HepG2 (cell line): Measurements from ENCODE around the gene CPED1. TPM values are rescaled to one million over a fixed set of nuclear protein-coding genes. Genes with fewer than 3 reads are reported as not detected.

Experiments used
- ATAC-seq: fragments of 200-7000 bp; cut with Tn5 transposase; 3 replicates; pipeline ENCODE4 v1.9.1; 2020; ENCODE audit warnings: mild to moderate bottlenecking, moderate library complexity
- BruUV-seq: library from RNA; stranded (reverse); fragments of 400-500 nt; replicated peaks from 2 replicates; lab custom pipeline; 2021; lab: Mats Ljungman, UMichigan
- CTCF ChIA-PET: fragments of 300-600 bp; formaldehyde crosslinking; extraction: SDS; loops from one replicate; lab custom pipeline; 2021; ENCODE audit warnings: low total read pairs, inconsistent platforms, low intra/inter-chr PET ratio; lab: Yijun Ruan, JAX
- POLR2A ChIA-PET: fragments of 350-600 bp; sonication (Branson Sonifier 250); formaldehyde crosslinking; loops from one replicate; lab custom pipeline; 2020; ENCODE audit warnings: antibody characterized with exemption, inconsistent platforms; lab: Yijun Ruan, JAX
- DNase-seq: peaks from one replicate; pipeline ENCODE4 v3.0.0-alpha.2; 2015; ENCODE audit warnings: low spot score
- FAIRE-seq: peaks from 3 replicates; lab custom pipeline; 2011; peaks lifted over from hg19 to GRCh38; lab: Jason Lieb, UNC
- H2AFZ ChIP-seq: one replicate; pipeline ENCODE4 v1.6.1; 2011; ENCODE audit warnings: low read length, inconsistent platforms
- H3K27ac ChIP-seq: fragments of 300-600 bp; 3 replicates; pipeline ENCODE4 v1.8.0; 2011; ENCODE audit warnings: mixed run types, mild to moderate bottlenecking, mixed read lengths, low read length, inconsistent platforms; ENCODE audit not compliant: insufficient read depth; ENCODE audit errors: extremely low read length
- H3K27me3 ChIP-seq, 2 experiments: fragments of 200-600 bp in 1 of 2; 2 replicates in 1 of 2; 3 replicates in 1 of 2; pipeline versions ENCODE4 v1.6.0 to v1.8.0; 2011; ENCODE audit warnings: low read length in 2 of 2, mild to moderate bottlenecking in 2 of 2, moderate library complexity in 2 of 2, inconsistent platforms in 1 of 2; ENCODE audit not compliant: insufficient read depth in 2 of 2, control insufficient read depth in 1 of 2
- H3K36me3 ChIP-seq, 2 experiments: fragments of 200-600 bp in 1 of 2; replicated peaks in 1 of 2; 2 replicates in 1 of 2; 3 replicates in 1 of 2; pipeline versions ENCODE4 v1.5.1 to v1.8.0; 2011; ENCODE audit warnings: low read length in 2 of 2, inconsistent platforms in 1 of 2; ENCODE audit not compliant: insufficient read depth in 2 of 2, control insufficient read depth in 1 of 2
- H3K4me1 ChIP-seq: 2 replicates; pipeline ENCODE4 v1.5.1; 2012; ENCODE audit warnings: low read length, inconsistent platforms; ENCODE audit not compliant: insufficient read depth
- H3K4me2 ChIP-seq: 2 replicates; pipeline ENCODE4 v1.6.0; 2011; ENCODE audit warnings: low read depth, low read length, inconsistent platforms
- H3K4me3 ChIP-seq, 3 experiments: fragments of 200-600 bp in 1 of 3; sonication (generic), shearing (Covaris generic) in 1 of 3; replicated peaks in 1 of 3; 2 replicates each; pipeline ENCODE4 v1.5.1; 2011 to 2016; ENCODE audit warnings: low read length in 3 of 3, inconsistent platforms in 2 of 3, low read depth in 2 of 3, mild to moderate bottlenecking in 2 of 3, control low read depth in 1 of 3, mixed read lengths in 1 of 3; ENCODE audit not compliant: insufficient read depth in 1 of 3
- H3K79me2 ChIP-seq: one replicate; pipeline ENCODE4 v1.6.1; 2011; ENCODE audit warnings: low read length, inconsistent platforms; ENCODE audit not compliant: insufficient read depth
- H3K9ac ChIP-seq: 2 replicates; pipeline ENCODE4 v1.6.0; 2011; ENCODE audit warnings: mild to moderate bottlenecking, low read depth, low read length, inconsistent platforms; ENCODE audit not compliant: insufficient read depth
- H3K9me3 ChIP-seq: 2 replicates; pipeline ENCODE4 v1.5.1; 2012; ENCODE audit warnings: mild to moderate bottlenecking, low read length
- H4K20me1 ChIP-seq: 2 replicates; pipeline ENCODE4 v1.6.0; 2011; ENCODE audit warnings: inconsistent platforms, mild to moderate bottlenecking, low read length, moderate library complexity; ENCODE audit not compliant: insufficient read depth
- DPF2 ChIP-seq: sonication (generic); formaldehyde crosslinking; IDR thresholded peaks from 2 replicates; pipeline ENCODE4 v1.4.0; 2020; ENCODE audit warnings: mild to moderate bottlenecking, low read depth, missing genetic modification reagents, borderline replicate concordance
- PTBP1 ChIP-seq: fragments of 200-400 bp; formaldehyde crosslinking; IDR thresholded peaks from 2 replicates; pipeline ENCODE4 v1.6.1; 2018; ENCODE audit warnings: low read length, low read depth; ENCODE audit not compliant: poor library complexity, severe bottlenecking
- RXRA ChIP-seq: sonication (generic); formaldehyde crosslinking; IDR thresholded peaks from 2 replicates; pipeline ENCODE4 v1.5.1; 2020; ENCODE audit warnings: missing genetic modification reagents
- ZNF256 ChIP-seq: sonication (generic); formaldehyde crosslinking; conservative IDR thresholded peaks from 2 replicates; pipeline ENCODE4 v1.4.0; 2020; ENCODE audit warnings: missing genetic modification reagents
- WGBS: methylation state at CpG from one replicate; pipeline ENCODE4 v1.1.6; 2017; ENCODE audit warnings: low lambda C conversion rate; 5-methylcytosine and 5-hydroxymethylcytosine counted together
- in situ Hi-C: cut with HindIII; loops from 2 replicates; pipeline ENCODE4 v1.10.0; 2017; ENCODE audit warnings: low pct_unique_long_range_greater_than_20kb; ENCODE audit not compliant: extremely low pct_ligation_motif_present
- intact Hi-C: fragments of 100-400 bp; cut with micrococcal nuclease; formaldehyde crosslinking; loops from one replicate; pipeline ENCODE4 v1.10.0; 2022; ENCODE audit not compliant: unreplicated experiment
- polyA plus RNA-seq, 8 experiments: library from polyadenylated mRNA; depleted of rRNA in 3 of 8; stranded (reverse) in 7 of 8; unstranded in 1 of 8; fragments of >200 nt; fragmentation: Illumina TruSeq in 4 of 8; extraction: Trizol in 4 of 8; gene quantifications; 2 replicates each; pipeline versions ENCODE4 v1.2.1 to v1.2.3, GENCODE V29; 2011 to 2016; ENCODE audit warnings: low read depth in 4 of 8, missing spikeins in 1 of 8, mixed read lengths in 1 of 8; ENCODE audit not compliant: insufficient read depth in 1 of 8
- total RNA-seq, 5 experiments: library from RNA; depleted of rRNA; stranded (reverse); fragments of >200 nt; fragmentation: Illumina TruSeq; extraction: Trizol; gene quantifications; 2 replicates each; pipeline ENCODE4 v1.2.3, GENCODE V29; 2016; ENCODE audit warnings: low read depth in 1 of 5

CPED1 gene
- total and polyA plus RNA-seq, 2 of the 13 experiments (the other 11 are each of a cell fraction or from before 2014, with no cell fraction given) = 11.5 to 27.0 TPM

DNA sequence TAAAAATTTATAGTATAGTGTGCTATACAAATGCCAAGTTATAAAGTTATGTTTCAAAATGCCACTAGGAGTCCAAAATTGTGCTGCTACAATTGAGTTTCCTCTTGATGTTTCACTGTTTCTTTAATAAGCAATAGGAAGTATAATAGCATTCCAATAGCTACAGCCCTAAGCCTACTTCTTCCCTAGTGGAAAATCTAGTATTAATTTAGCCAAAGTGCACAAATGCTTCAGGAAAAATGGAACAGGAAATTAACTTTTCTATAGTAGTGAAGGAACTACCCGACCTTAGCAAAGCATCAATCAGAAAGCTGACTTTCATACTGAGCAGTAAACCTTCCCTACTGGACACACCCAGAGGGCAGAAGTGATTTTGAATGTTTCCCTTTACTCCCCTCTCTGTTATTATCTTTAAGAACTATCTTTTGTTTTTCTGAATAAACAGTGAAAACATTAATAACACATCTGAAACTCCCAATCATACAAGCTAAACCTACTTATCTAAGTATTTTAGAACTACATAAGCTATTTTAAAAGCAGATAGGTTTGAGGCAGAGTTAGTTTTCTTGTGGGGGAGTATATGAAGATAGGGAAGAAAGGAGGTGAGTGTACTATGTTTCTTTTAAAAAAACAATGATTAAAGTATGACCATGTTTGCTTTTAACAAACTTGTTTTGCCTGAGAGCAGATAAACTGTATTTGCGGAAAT is 13.7 kb downstream of the CPED1 start:
- Histone ChIP-seq H4K20me1 (no peaks in the 10 kb centered on the region), H3K4me3 (no peak overlapping the region), H3K9ac (no peak overlapping the region), H3K36me3 (no peaks in the 10 kb centered on the region), H3K4me1 (no peaks in the 10 kb centered on the region), H3K9me3 (no peaks in the 10 kb centered on the region), H2AFZ (no peak overlapping the region), H3K27me3 (no peaks in the 10 kb centered on the region), H3K4me2 (no peak overlapping the region), H3K79me2 (no peaks in the 10 kb centered on the region), H3K27ac (no peak overlapping the region)
- DNase-seq (no peak), FAIRE-seq (no peak), ATAC-seq (no peak)
- 23% methylated on average over 2 of the region's 2 CpGs for WGBS
- TF ChIP-seq DPF2 (CRISPR knock-in tag) (no peak), PTBP1 (no peak)
- intact Hi-C loops = no loop called here
- POLR2A ChIA-PET = no interaction called here
- BruUV-seq = no TSS peak
- in situ Hi-C loops = no loop called here
- CTCF ChIA-PET = no interaction called here

- CTCF ChIA-PET = no interaction called here
- H3K79me2 ChIP-seq = no peaks in the 10 kb centered on the region
- in situ Hi-C loops = no loop called here
- POLR2A ChIA-PET = no interaction called here
- H3K27me3 ChIP-seq = no peaks in the 10 kb centered on the region
- 11% methylated on average over 5 of the region's 5 CpGs for WGBS
- intact Hi-C loops = no loop called here
- FAIRE-seq (no peak), DNase-seq (no peak), ATAC-seq (no peak)
- TF ChIP-seq RXRA (CRISPR knock-in tag) (no peak), ZNF256 (CRISPR knock-in tag) (no peak)
- BruUV-seq = no TSS peak
- H3K9ac ChIP-seq = no peak overlapping the region
- H3K27ac ChIP-seq = no peak overlapping the region
- H3K9me3 ChIP-seq = no peaks in the 10 kb centered on the region
- no peaks in the 10 kb centered on the region for H3K36me3 ChIP-seq
- H4K20me1 ChIP-seq = no peaks in the 10 kb centered on the region
- H3K4me2 ChIP-seq = no peak overlapping the region
- H3K4me1 ChIP-seq = no peaks in the 10 kb centered on the region
- H2AFZ ChIP-seq = no peak overlapping the region
- H3K4me3 ChIP-seq = no peak overlapping the region
Observed at GRCh38 chr7:121002757-121003200, 14.3 kb downstream of the CPED1 start.
